HS-5 (cell line): Measurements from ENCODE around the gene IGFBP6.

Source experiments
- DNase-seq: peaks from one replicate; pipeline ENCODE4 v3.0.0-alpha.2; 2012; ENCODE audit warnings: low read depth

IGFBP6 gene

GRCh38 chr12:53097564-53098353 lies at the start of gene IGFBP6:
Gene IGFBP6, plus strand, starts transcription at chr12:53097667. Its CDS starts 51 bp downstream, at chr12:53097718.
- peak; percentile 29 for DNase-seq

- DNase-seq = no peak
Measured at GRCh38 chr12:53048033-53048779, 49.3 kb upstream of the IGFBP6 start.

GRCh38 chr12:53048780-53049401 lies 48.6 kb upstream of the IGFBP6 start:
- no peak for DNase-seq

- no peak for DNase-seq
Measured at GRCh38 chr12:53049571-53050318, 47.7 kb upstream of the IGFBP6 start, which contains the start of gene TNS2. Gene TNS2, plus strand, starts transcription at chr12:53050065. Its CDS starts 121 bp downstream, at chr12:53050186.

- DNase-seq = no peak
Measured at GRCh38 chr12:53050426-53051057, 46.9 kb upstream of the IGFBP6 start.

GRCh38 chr12:53051058-53051880 lies 46.2 kb upstream of the IGFBP6 start:
- DNase-seq = no peak

GRCh38 chr12:53051881-53052412 lies 45.5 kb upstream of the IGFBP6 start:
- no peak for DNase-seq

- DNase-seq = no peak
Measured at GRCh38 chr12:53052419-53053217, 44.8 kb upstream of the IGFBP6 start.

GRCh38 chr12:53053218-53054111 lies 44.0 kb upstream of the IGFBP6 start:
- DNase-seq = no peak

- DNase-seq = no peak
Measured at GRCh38 chr12:53054112-53054878, 43.2 kb upstream of the IGFBP6 start.

- no peak for DNase-seq
Measured at GRCh38 chr12:53055471-53056266, 41.8 kb upstream of the IGFBP6 start.

- DNase-seq = no peak
Measured at GRCh38 chr12:53056296-53056695, 41.2 kb upstream of the IGFBP6 start.

GRCh38 chr12:53056901-53057300 lies 40.6 kb upstream of the IGFBP6 start:
- no peak for DNase-seq

GRCh38 chr12:53057816-53058500 lies 39.5 kb upstream of the IGFBP6 start:
- DNase-seq = no peak

- DNase-seq = no peak
Measured at GRCh38 chr12:53058674-53059433, 38.6 kb upstream of the IGFBP6 start.
